ENCODE measurements around the gene EXOC4. TPM values are rescaled to one million over a fixed set of nuclear protein-coding genes. Genes with fewer than 3 reads are reported as not detected.

The EXOC4 gene
- total and polyA plus RNA-seq, 2 donors (not counting 3 experiments of a cell fraction or from before 2014, with no cell fraction given): 20.3 to 73.1 TPM

- intact Hi-C loops (cut with micrococcal nuclease): no loop called here
- Histone ChIP-seq H3K79me2 (ENCODE audit: control insufficient read depth, insufficient read depth, low read length) (no peaks in the 10 kb centered on the region), H3K4me1 (ENCODE audit: control insufficient read depth, extremely low read depth, insufficient read depth, low read length) (no peaks in the 10 kb centered on the region), H3K9me3 (replicated peaks; ENCODE audit: control insufficient read depth, insufficient read depth, low read length) (no peaks in the 10 kb centered on the region), H3K27ac (ENCODE audit: insufficient read depth, low read depth, low read length) (no peak overlapping the region), H3K9me1 (replicated peaks; ENCODE audit: control insufficient read depth, extremely low read depth, insufficient read depth, low read length) (no peaks in the 10 kb centered on the region), H3K4me2 (ENCODE audit: insufficient read depth, low read length) (no peak overlapping the region), H3K4me3 (replicated peaks in 1 of 3; ENCODE audit: insufficient read depth in 1 of 3, low read depth in 1 of 3, low read length in 3 of 3) (no peak overlapping the region), H3K27me3 (ENCODE audit: control insufficient read depth in 2 of 2, insufficient read depth in 2 of 2, low read length in 2 of 2) (no peaks in the 10 kb centered on the region), H2AFZ (ENCODE audit: low read depth, low read length) (no peak overlapping the region), H4K20me1 (replicated peaks; ENCODE audit: control insufficient read depth, extremely low read depth, insufficient read depth, low read length) (no peaks in the 10 kb centered on the region), H3K9ac (replicated peaks; ENCODE audit: extremely low read depth, insufficient read depth, low read length) (no peak overlapping the region), H3K36me3 (ENCODE audit: control insufficient read depth in 2 of 2, extremely low read depth in 1 of 2, insufficient read depth in 2 of 2, low read length in 2 of 2) (no peaks in the 10 kb centered on the region)
- no peak for TF ChIP-seq GATA2 (IDR thresholded peaks at IDR 0.05; ENCODE audit: insufficient read depth, insufficient read length, low read depth, low read length)
- no peak for TF ChIP-seq FOS (IDR thresholded peaks at IDR 0.05; ENCODE audit: borderline replicate concordance, insufficient read depth, low read length)
- TF ChIP-seq EZH2 (IDR thresholded peaks at IDR 0.05; ENCODE audit: borderline replicate concordance, low read depth, low read length, severe bottlenecking): no peak
- TF ChIP-seq MAX (IDR thresholded peaks at IDR 0.05; ENCODE audit: insufficient read depth, insufficient read length): no peak
- no peak for TF ChIP-seq MYC (IDR thresholded peaks at IDR 0.05; ENCODE audit: low read depth, low read length)
- TF ChIP-seq POLR2A (IDR thresholded peaks at IDR 0.05; ENCODE audit: low read depth, low read length): no peak
- no peak for TF ChIP-seq POLR2AphosphoS5 (IDR thresholded peaks at IDR 0.05; ENCODE audit: insufficient read depth, low read depth, low read length)
- TF ChIP-seq JUN (IDR thresholded peaks at IDR 0.05; ENCODE audit: borderline replicate concordance, insufficient read depth, insufficient read length, low read depth): no peak
- no peak for TF ChIP-seq CTCF (IDR thresholded peaks at IDR 0.05; ENCODE audit: extremely low read depth in 1 of 2, insufficient read depth in 1 of 2, low read depth in 1 of 2, low read length in 2 of 2)
- DNase-seq (ENCODE audit: low read depth, low spot score) (no peak), FAIRE-seq (no peak)
- no TSS peak for BruUV-seq (replicated peaks)
- dilution Hi-C loops (cut with MboI; ENCODE audit: extremely low pct_ligation_motif_present, low sequenced_read_pairs): no loop called here
- ChIA-PET POLR2A (no interaction called here), CTCF (no interaction called here)
These were observed 319.2 kb downstream of the EXOC4 start for GRCh38 chr7:133572087-133572486.
